ENCODE measurements around the gene KBTBD6.
"Not testable (repeated sequence)": the region's sequence is repeated elsewhere in the genome, so short reads cannot be mapped to it uniquely, and the experiment has no call there.

KBTBD6 gene, protein sequence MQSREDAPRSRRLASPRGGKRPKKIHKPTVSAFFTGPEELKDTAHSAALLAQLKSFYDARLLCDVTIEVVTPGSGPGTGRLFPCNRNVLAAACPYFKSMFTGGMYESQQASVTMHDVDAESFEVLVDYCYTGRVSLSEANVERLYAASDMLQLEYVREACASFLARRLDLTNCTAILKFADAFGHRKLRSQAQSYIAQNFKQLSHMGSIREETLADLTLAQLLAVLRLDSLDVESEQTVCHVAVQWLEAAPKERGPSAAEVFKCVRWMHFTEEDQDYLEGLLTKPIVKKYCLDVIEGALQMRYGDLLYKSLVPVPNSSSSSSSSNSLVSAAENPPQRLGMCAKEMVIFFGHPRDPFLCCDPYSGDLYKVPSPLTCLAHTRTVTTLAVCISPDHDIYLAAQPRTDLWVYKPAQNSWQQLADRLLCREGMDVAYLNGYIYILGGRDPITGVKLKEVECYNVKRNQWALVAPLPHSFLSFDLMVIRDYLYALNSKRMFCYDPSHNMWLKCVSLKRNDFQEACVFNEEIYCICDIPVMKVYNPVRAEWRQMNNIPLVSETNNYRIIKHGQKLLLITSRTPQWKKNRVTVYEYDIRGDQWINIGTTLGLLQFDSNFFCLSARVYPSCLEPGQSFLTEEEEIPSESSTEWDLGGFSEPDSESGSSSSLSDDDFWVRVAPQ

GRCh38 chr13:41132512-41133152, at the start of gene KBTBD6:
Gene KBTBD6, minus strand, starts transcription at chr13:41132802. Its CDS starts 291 bp downstream, at chr13:41132511.
- DNase-seq: peak; percentile 99

DNA sequence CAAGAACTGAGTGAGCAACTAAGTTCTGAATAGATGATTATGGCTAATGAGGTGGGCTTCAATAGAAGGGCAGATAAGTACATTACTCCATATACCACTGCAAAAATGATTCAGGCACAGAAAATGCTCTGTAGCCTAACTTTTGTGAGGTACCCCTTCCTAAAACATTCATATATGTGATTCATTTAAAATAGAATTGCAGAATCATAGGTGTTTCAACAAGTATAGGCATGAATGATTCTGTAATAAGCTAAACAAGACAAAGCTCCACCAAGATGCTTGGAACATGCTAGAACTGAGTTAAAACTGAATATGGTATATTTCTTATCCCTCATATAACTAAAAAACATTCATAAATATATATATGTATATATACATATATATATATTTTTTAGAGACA, 49.6 kb upstream of the KBTBD6 start:
- DNase-seq: no peak

DNA sequence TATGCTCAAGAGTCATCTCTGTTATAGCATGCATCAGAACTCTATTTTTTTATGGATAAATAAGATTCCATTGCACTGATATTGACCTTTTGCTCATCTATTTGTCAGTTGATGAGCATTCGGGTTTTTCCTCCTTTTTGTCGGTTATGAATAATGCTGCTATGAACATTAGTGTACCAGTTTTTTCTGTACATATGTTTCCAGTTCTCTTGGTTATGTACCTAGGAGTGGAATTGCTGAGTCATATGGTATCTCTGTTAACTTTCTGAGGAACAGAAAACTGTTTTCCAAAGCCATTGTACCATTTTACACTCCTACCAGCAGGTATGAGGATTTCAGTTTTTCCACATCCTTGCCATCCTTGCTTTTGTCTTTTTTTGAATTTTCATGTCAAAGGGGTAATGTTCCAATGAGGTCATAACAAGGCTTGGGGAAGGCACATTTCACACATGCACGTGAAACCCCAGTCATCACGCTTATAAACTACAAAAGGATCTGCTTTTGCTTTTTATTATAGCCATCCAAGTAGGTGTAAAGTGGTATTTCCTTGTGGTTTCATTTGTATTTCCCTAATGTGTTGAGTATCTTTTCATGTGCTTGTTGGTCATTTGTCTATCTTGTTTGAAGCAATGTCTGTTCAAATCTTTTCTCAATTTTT, 47.1 kb upstream of the KBTBD6 start:
- no peak for DNase-seq

GRCh38 chr13:41178040-41178439, 45.4 kb upstream of the KBTBD6 start:
- DNase-seq: peak; percentile 15

GRCh38 chr13:41177616-41178015, 45.0 kb upstream of the KBTBD6 start:
- no peak for DNase-seq

- DNase-seq: not testable (repeated sequence)
Observed at GRCh38 chr13:41175576-41175975, 43.0 kb upstream of the KBTBD6 start.

GRCh38 chr13:41162151-41162550, 29.5 kb upstream of the KBTBD6 start:
- DNase-seq: no peak

GRCh38 chr13:41159174-41159573, 26.6 kb upstream of the KBTBD6 start:
- DNase-seq: no peak

- DNase-seq: no peak
Observed at GRCh38 chr13:41157048-41157717, 24.6 kb upstream of the KBTBD6 start.

- no peak for DNase-seq
Observed at GRCh38 chr13:41156620-41157019, 24.0 kb upstream of the KBTBD6 start.

GRCh38 chr13:41154042-41154441, 21.4 kb upstream of the KBTBD6 start:
- DNase-seq: no peak

- no peak for DNase-seq
Observed at GRCh38 chr13:41152005-41152404, 19.4 kb upstream of the KBTBD6 start.

DNA sequence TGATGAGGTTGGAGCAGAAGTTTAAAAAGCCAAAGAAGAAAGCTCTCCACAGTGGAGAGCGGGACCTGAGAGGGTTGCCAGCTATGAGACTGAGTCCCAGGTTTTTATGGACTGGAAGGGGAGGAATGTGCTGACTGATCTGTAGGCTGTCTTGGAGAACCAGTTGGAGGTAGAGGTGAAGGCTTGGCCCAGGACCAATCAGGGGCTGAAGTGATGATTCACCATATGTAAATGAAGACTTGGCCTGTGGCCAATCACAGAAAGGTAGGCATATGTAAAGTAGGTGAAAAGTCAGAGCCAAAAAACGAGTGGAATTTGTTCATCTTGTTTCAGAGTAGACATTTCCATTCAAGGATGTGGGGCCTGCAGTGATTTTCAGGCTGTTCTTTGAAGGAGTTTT, 17.5 kb upstream of the KBTBD6 start:
- DNase-seq: no peak

- no peak for DNase-seq
Observed at GRCh38 chr13:41148419-41149283, 16.0 kb upstream of the KBTBD6 start.

- peak; percentile 66 for DNase-seq
Observed at GRCh38 chr13:41145136-41145908, 12.7 kb upstream of the KBTBD6 start.

DNA sequence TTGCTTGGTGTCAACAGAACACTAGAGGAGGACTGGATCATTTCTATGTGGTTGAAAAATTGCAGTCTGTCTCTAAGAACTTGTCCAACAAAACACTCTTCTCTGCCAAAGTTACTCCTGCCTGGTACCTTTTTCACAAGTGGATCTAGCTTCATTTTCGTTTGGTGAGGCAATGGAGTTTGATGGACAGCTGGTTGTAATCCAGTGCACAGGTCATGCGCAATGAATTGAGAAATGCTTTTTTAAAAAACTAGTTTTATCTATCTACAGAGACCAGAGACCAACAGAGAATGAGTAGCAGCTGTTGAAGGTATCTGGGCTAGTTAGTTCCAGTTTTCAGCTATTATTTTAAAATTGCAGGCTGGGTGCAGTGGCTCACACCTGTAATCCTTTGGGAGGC, 12.0 kb upstream of the KBTBD6 start:
- DNase-seq: peak; percentile 66

DNA sequence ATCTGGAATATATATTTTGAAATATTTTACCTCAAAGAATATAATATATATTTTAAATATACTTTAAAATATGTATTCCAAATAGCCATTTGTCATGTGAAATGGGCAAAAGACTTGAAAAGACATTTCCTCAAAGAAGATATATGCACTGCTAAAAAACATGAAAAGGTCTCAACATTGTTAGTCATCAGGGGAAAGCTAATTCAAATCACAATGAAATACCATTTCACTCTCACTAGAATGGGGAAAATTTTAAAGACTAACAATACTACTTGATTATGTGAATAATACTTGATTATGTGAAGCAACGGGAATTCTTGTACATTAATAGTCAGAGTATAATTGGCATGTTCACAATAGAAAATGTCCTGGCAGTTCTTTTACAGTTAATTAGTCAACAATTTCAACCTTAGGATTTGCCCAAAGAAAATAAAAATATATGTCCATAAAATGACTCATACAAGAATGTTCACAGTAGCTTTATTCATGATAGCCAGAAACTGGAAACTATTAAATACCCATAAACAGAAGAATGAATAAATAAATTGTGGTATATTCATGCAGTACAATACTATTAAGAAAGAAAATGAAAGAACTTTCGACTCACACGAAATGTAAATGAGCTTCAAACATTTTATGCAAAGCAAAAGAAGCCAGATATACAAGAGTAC, 6.8 kb upstream of the KBTBD6 start:
- DNase-seq: no peak

GRCh38 chr13:41137951-41138350, 5.3 kb upstream of the KBTBD6 start:
- DNase-seq: peak; percentile 92

DNA sequence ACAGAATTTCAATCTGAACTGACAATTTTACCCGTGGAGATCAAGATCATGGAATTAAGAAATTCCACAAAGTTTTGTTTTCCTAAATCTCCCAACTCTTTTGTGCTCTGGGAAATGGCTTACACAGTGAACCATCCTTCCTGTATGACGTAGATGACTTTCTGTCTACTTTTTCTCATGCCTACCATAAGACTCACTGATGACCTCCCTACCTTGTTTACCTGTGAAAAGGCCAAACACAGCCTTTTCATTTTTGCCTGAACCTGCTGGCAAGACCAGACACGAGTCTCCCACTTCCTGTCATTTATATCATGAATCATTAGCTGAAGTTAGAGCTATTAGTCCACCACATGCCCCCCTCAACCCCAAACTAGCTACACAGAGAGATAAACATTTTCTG, 4.6 kb upstream of the KBTBD6 start:
- DNase-seq: peak; percentile 66

DNA sequence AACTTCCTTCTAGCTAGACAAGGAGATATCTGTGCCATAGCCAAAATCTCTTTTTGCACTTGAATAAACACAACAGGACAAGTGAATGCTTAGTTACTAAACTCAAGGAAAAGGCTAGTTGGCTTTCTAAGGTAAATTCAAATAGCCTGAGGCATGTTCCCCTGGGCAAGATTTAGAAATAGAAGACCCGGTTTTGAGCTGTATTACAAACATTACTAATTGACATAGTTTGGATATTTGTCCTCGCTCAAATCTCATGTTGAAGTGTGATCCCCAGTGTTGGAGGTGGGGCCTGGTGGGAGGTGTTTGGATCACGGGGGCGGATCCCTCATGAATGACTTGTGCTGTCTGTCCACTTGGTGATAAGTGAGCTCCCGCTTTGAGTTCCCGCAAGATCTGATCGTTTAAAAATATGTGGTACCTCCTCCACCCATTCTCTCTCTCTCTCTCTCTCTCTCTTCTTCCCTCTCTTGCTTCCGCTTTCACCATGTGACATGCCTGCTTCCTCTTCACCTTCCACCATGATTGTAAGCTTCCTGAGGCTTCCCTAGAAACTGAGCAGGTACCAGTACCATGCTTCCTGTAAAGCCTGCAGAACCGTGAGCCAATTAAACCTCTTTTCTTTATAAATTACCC, 3.9 kb upstream of the KBTBD6 start:
- DNase-seq: no peak
